ENCODE results near the gene TMEM176B. TPM values are rescaled to one million over a fixed set of nuclear protein-coding genes. Genes with fewer than 3 reads are reported as not detected.

Gene TMEM176B
- total and polyA plus RNA-seq, 2 donors from 2014 or later, result 345 to 542 TPM

- no peak for TF ChIP-seq CTCF (IDR thresholded peaks at IDR 0.05; ENCODE audit: borderline replicate concordance, extremely low read depth, insufficient read depth)
- FAIRE-seq, result no peak
- intact Hi-C loops (cut with DNase I), result no loop called here
- H3K9ac ChIP-seq (ENCODE audit: low read length in 3 of 3), result no peak overlapping the region
- peaks cover 0 to 12% (median 11%) of the 10 kb centered on the region in 3 donors for H3K4me1 ChIP-seq (ENCODE audit: control insufficient read depth in 2 of 3, insufficient read depth in 2 of 3, low read depth in 1 of 3, low read length in 3 of 3)
- H3K9me3 ChIP-seq (ENCODE audit: control insufficient read depth in 2 of 3, insufficient read depth in 1 of 3, low read length in 3 of 3), result no peaks in the 10 kb centered on the region
- DNase-seq, result peak in 1 of 5 donors; percentile 19
- H3K27ac ChIP-seq (ENCODE audit: low read depth in 2 of 2, low read length in 2 of 2), result no peak overlapping the region
- H3K27me3 ChIP-seq (ENCODE audit: control insufficient read depth, insufficient read depth, low read length), result no peaks in the 10 kb centered on the region
- H3K4me3 ChIP-seq (ENCODE audit: low read length in 3 of 3), result no peak overlapping the region
- H3K36me3 ChIP-seq (ENCODE audit: control insufficient read depth in 2 of 3, insufficient read depth in 3 of 3, low read length in 3 of 3), result no peaks in the 10 kb centered on the region
Observed at GRCh38 chr7:150842018-150842417, 41.9 kb upstream of the TMEM176B start.

- TF ChIP-seq CTCF (IDR thresholded peaks at IDR 0.05; ENCODE audit: borderline replicate concordance, extremely low read depth, insufficient read depth), result no peak
- Histone ChIP-seq H3K9me3 (ENCODE audit: control insufficient read depth in 2 of 3, insufficient read depth in 1 of 3, low read length in 3 of 3) (no peaks in the 10 kb centered on the region), H3K27me3 (ENCODE audit: control insufficient read depth, insufficient read depth, low read length) (no peaks in the 10 kb centered on the region), H3K9ac (ENCODE audit: low read length in 3 of 3) (no peak overlapping the region), H3K27ac (ENCODE audit: low read depth in 2 of 2, low read length in 2 of 2) (peak overlapping the region in 1 of 2 donors; percentile 9), H3K4me1 (ENCODE audit: control insufficient read depth in 2 of 3, insufficient read depth in 2 of 3, low read depth in 1 of 3, low read length in 3 of 3) (peaks cover 0 to 12% (median 7%) of the 10 kb centered on the region in 3 donors), H3K4me3 (ENCODE audit: low read length in 3 of 3) (no peak overlapping the region), H3K36me3 (ENCODE audit: control insufficient read depth in 2 of 3, insufficient read depth in 3 of 3, low read length in 3 of 3) (no peaks in the 10 kb centered on the region)
- DNase-seq (peak in 3 of 5 donors; percentile 26 to 43 (median 40)), FAIRE-seq (no peak)
- intact Hi-C loops (cut with DNase I), result no loop called here
Observed at GRCh38 chr7:150838965-150839650, 38.9 kb upstream of the TMEM176B start.

GRCh38 chr7:150835702-150836280 is 35.6 kb upstream of the TMEM176B start:
- intact Hi-C loops (cut with DNase I), result no loop called here
- no peak for TF ChIP-seq CTCF (IDR thresholded peaks at IDR 0.05; ENCODE audit: borderline replicate concordance, extremely low read depth, insufficient read depth)
- no peaks in the 10 kb centered on the region for H3K9me3 ChIP-seq (ENCODE audit: control insufficient read depth in 2 of 3, insufficient read depth in 1 of 3, low read length in 3 of 3)
- no peak overlapping the region for H3K4me3 ChIP-seq (ENCODE audit: low read length in 3 of 3)
- H3K27me3 ChIP-seq (ENCODE audit: control insufficient read depth, insufficient read depth, low read length), result no peaks in the 10 kb centered on the region
- no peak for DNase-seq
- FAIRE-seq, result no peak
- H3K36me3 ChIP-seq (ENCODE audit: control insufficient read depth in 2 of 3, insufficient read depth in 3 of 3, low read length in 3 of 3), result no peaks in the 10 kb centered on the region
- H3K9ac ChIP-seq (ENCODE audit: low read length in 3 of 3), result no peak overlapping the region
- H3K27ac ChIP-seq (ENCODE audit: low read depth in 2 of 2, low read length in 2 of 2), result no peak overlapping the region
- peaks cover 0 to 7% (median 7%) of the 10 kb centered on the region in 3 donors for H3K4me1 ChIP-seq (ENCODE audit: control insufficient read depth in 2 of 3, insufficient read depth in 2 of 3, low read depth in 1 of 3, low read length in 3 of 3)
